DND-41 (cell line): ENCODE measurements around the gene STK11.

Experiments
- ATAC-seq: fragments of 200-7000 bp; cut with Tn5 transposase; 3 replicates; pipeline ENCODE4 v1.9.1; 2021; ENCODE audit warnings: low read depth; ENCODE audit not compliant: insufficient read depth
- DNase-seq: peaks from one replicate; pipeline ENCODE4 v3.0.0-alpha.2; 2020
- H2AFZ ChIP-seq: 2 replicates; pipeline ENCODE4 v1.6.0; 2012; ENCODE audit warnings: low read depth, low read length
- H3K27ac ChIP-seq: 2 replicates; pipeline ENCODE4 v1.5.1; 2012; ENCODE audit warnings: low read length, inconsistent platforms
- H3K27me3 ChIP-seq: fragments of 200-600 bp; sonication (generic); 2 replicates; pipeline ENCODE4 v1.6.0; 2012; ENCODE audit warnings: low read length, mild to moderate bottlenecking, inconsistent platforms; ENCODE audit not compliant: insufficient read depth, poor library complexity
- H3K36me3 ChIP-seq: 2 replicates; pipeline ENCODE4 v1.5.1; 2012; ENCODE audit warnings: low read length, inconsistent platforms; ENCODE audit not compliant: insufficient read depth
- H3K4me1 ChIP-seq: 2 replicates; pipeline ENCODE4 v1.5.1; 2012; ENCODE audit warnings: mild to moderate bottlenecking, low read length; ENCODE audit not compliant: insufficient read depth
- H3K4me2 ChIP-seq: 2 replicates; pipeline ENCODE4 v1.6.0; 2012; ENCODE audit warnings: mild to moderate bottlenecking, moderate library complexity, low read length, inconsistent platforms; ENCODE audit not compliant: insufficient read depth
- H3K4me3 ChIP-seq, 2 experiments: fragments of 200-600 bp in 1 of 2; shearing (Covaris generic) in 1 of 2; 2 replicates each; pipeline ENCODE4 v1.5.1; 2012 to 2016; ENCODE audit warnings: inconsistent platforms in 2 of 2, low read length in 2 of 2, mild to moderate bottlenecking in 2 of 2, low read depth in 1 of 2, moderate library complexity in 1 of 2
- H3K79me2 ChIP-seq: 2 replicates; pipeline ENCODE4 v1.6.0; 2012; ENCODE audit warnings: low read length, inconsistent platforms; ENCODE audit not compliant: insufficient read depth
- H3K9ac ChIP-seq: 2 replicates; pipeline ENCODE4 v1.6.0; 2012; ENCODE audit warnings: low read depth, mild to moderate bottlenecking, inconsistent platforms, low read length, moderate library complexity
- H3K9me3 ChIP-seq: 2 replicates; pipeline ENCODE4 v1.5.1; 2012; ENCODE audit warnings: low read length, moderate library complexity, mild to moderate bottlenecking, inconsistent platforms; ENCODE audit not compliant: insufficient read depth, severe bottlenecking
- H4K20me1 ChIP-seq: 2 replicates; pipeline ENCODE4 v1.6.0; 2012; ENCODE audit warnings: low read length; ENCODE audit not compliant: insufficient read depth
- CTCF ChIP-seq: IDR thresholded peaks from 2 replicates; pipeline ENCODE4 v1.5.1; 2012; ENCODE audit warnings: borderline replicate concordance, low read length, moderate library complexity, mild to moderate bottlenecking; ENCODE audit not compliant: poor library complexity, severe bottlenecking; ENCODE audit errors: extremely low read depth
- EZH2 ChIP-seq: IDR thresholded peaks from 3 replicates; pipeline ENCODE4 v1.6.1; 2012; ENCODE audit warnings: borderline replicate concordance, low read depth, mild to moderate bottlenecking, moderate library complexity, low read length, inconsistent platforms; ENCODE audit not compliant: severe bottlenecking

Gene STK11

GRCh38 chr19:1223018-1223855 lies 17.7 kb downstream of the STK11 start:
- no peaks in the 10 kb centered on the region for H3K27me3 ChIP-seq
- H3K36me3 ChIP-seq, result peaks cover 85% of the 10 kb centered on the region
- peaks cover 42% of the 10 kb centered on the region for H4K20me1 ChIP-seq
- H3K79me2 ChIP-seq, result peaks cover 17% of the 10 kb centered on the region
- no peak overlapping the region for H3K9ac ChIP-seq
- TF ChIP-seq CTCF, result peak; percentile 60
- no peak for TF ChIP-seq EZH2
- H3K4me2 ChIP-seq, result no peak overlapping the region
- no peaks in the 10 kb centered on the region for H3K4me1 ChIP-seq
- no peak overlapping the region for H3K27ac ChIP-seq
- H3K4me3 ChIP-seq, result no peak overlapping the region
- no peak overlapping the region for H2AFZ ChIP-seq
- ATAC-seq (peak; percentile 44; the same call in 1 of the 3 replicates), DNase-seq (peak; percentile 46)
- no peaks in the 10 kb centered on the region for H3K9me3 ChIP-seq

DNA sequence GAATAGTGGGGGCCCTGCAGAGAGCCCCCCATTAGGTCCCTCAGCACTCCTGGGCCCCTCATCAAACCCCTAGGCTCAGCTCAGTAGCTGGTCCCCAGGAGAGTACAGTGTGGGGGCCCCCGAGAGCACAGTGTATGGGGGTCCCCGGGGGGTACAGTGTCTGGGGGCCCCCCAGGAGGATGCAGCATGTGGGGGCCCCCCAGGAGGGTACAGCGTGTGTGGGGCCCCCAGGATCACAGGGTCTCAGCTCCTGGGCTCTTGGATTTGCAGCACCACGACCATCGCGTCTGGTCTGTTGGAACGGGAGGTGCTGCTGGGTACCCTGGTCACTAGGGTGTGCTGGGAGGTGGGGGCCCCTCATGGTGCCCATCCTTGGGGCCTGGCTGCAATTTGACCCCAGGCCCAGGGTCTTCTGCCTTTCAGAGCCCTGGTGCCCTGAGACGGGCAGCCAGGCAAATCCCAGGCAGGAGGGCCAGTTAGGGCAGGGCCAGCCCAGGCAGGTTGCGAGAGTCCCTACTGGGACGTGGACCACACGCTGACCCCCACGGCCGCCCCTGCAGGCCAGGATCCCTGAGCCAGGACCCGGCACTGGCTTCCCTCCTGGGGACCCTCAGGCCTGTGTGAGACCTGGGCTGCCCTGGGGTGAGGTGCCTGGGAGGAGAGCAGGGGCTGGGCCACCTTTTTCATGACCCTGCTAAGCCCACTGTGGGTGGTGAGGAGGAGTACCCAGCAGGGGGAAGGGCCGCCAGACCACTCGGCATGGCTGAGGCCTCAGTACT lies 18.7 kb downstream of the STK11 start:
- ATAC-seq, result no peak
- Histone ChIP-seq H3K9ac (no peak overlapping the region), H3K4me1 (no peaks in the 10 kb centered on the region), H3K27ac (no peak overlapping the region), H3K36me3 (peaks cover 78% of the 10 kb centered on the region), H3K9me3 (no peaks in the 10 kb centered on the region), H2AFZ (no peak overlapping the region), H3K79me2 (peaks cover 8% of the 10 kb centered on the region; the same call in 1 of the 2 replicates), H3K27me3 (no peaks in the 10 kb centered on the region), H3K4me2 (no peak overlapping the region), H3K4me3 (no peak overlapping the region), H4K20me1 (peaks cover 32% of the 10 kb centered on the region)
- no peak for DNase-seq
- TF ChIP-seq CTCF, result no peak
- TF ChIP-seq EZH2, result no peak

GRCh38 chr19:1224847-1225246 lies 19.3 kb downstream of the STK11 start:
- no peak for DNase-seq
- Histone ChIP-seq H2AFZ (no peak overlapping the region), H4K20me1 (peaks cover 31% of the 10 kb centered on the region), H3K27ac (no peak overlapping the region), H3K9ac (no peak overlapping the region), H3K4me2 (no peak overlapping the region), H3K27me3 (no peaks in the 10 kb centered on the region), H3K4me3 (no peak overlapping the region), H3K79me2 (peaks cover 7% of the 10 kb centered on the region; the same call in 1 of the 2 replicates), H3K36me3 (peaks cover 76% of the 10 kb centered on the region), H3K4me1 (no peaks in the 10 kb centered on the region), H3K9me3 (no peaks in the 10 kb centered on the region)
- no peak for ATAC-seq
- no peak for TF ChIP-seq EZH2
- TF ChIP-seq CTCF, result no peak
